GM18867 (cell line): ENCODE results near the gene LRRC7.
A peak's percentile ranks its signal among the peaks of the same experiment; 100 is the strongest.
"Not testable (repeated sequence)": the region's sequence is repeated elsewhere in the genome, so short reads cannot be mapped to it uniquely, and the experiment has no call there.

Source experiments
- ATAC-seq: cut with Tn5 transposase; IDR thresholded peaks from one replicate; pipeline ENCODE4 v1.9.1; 2021; ENCODE audit warnings: mild to moderate bottlenecking, moderate library complexity; ENCODE audit not compliant: unreplicated experiment

LRRC7 gene

GRCh38 chr1:70025846-70026245 is 458.1 kb downstream of the LRRC7 start:
- no peak for ATAC-seq

GRCh38 chr1:70033266-70033873 is 465.6 kb downstream of the LRRC7 start:
- ATAC-seq, result peak; percentile 75

GRCh38 chr1:70033936-70034335 is 466.2 kb downstream of the LRRC7 start:
- ATAC-seq, result no peak

- ATAC-seq, result no peak
Measured at GRCh38 chr1:70034403-70034802, 466.7 kb downstream of the LRRC7 start.

GRCh38 chr1:70038025-70038424 is 470.3 kb downstream of the LRRC7 start:
- ATAC-seq, result no peak

GRCh38 chr1:70039485-70039884 is 471.8 kb downstream of the LRRC7 start:
- ATAC-seq, result no peak

- ATAC-seq, result no peak
Measured at GRCh38 chr1:70041317-70042045, 473.8 kb downstream of the LRRC7 start.

- peak; percentile 56 for ATAC-seq
Measured at GRCh38 chr1:70042090-70042731, 474.5 kb downstream of the LRRC7 start.

GRCh38 chr1:70043804-70044203 is 476.1 kb downstream of the LRRC7 start:
- ATAC-seq, result no peak

GRCh38 chr1:70044832-70045231 is 477.1 kb downstream of the LRRC7 start:
- no peak for ATAC-seq

GRCh38 chr1:70045581-70045980 is 477.9 kb downstream of the LRRC7 start:
- not testable (repeated sequence) for ATAC-seq

GRCh38 chr1:70048336-70049094 is 480.8 kb downstream of the LRRC7 start:
- ATAC-seq, result no peak

GRCh38 chr1:70051926-70052325 is 484.2 kb downstream of the LRRC7 start:
- ATAC-seq, result no peak

GRCh38 chr1:70057500-70057899 is 489.8 kb downstream of the LRRC7 start:
- no peak for ATAC-seq

GRCh38 chr1:70061231-70061630 is 493.5 kb downstream of the LRRC7 start:
- ATAC-seq, result no peak

- no peak for ATAC-seq
Measured at GRCh38 chr1:70063861-70064260, 496.1 kb downstream of the LRRC7 start.

- ATAC-seq, result no peak
Measured at GRCh38 chr1:70066711-70067110, 499.0 kb downstream of the LRRC7 start.

- no peak for ATAC-seq
Measured at GRCh38 chr1:70071601-70072000, 503.9 kb downstream of the LRRC7 start.

GRCh38 chr1:70072231-70072751 is 504.6 kb downstream of the LRRC7 start:
- no peak for ATAC-seq

GRCh38 chr1:70075761-70076160 is 508.0 kb downstream of the LRRC7 start:
- ATAC-seq, result no peak

GRCh38 chr1:70077066-70077465 is 509.3 kb downstream of the LRRC7 start:
- ATAC-seq, result no peak
